ENCODE data around the gene MAT2A. TPM values are rescaled to one million over a fixed set of nuclear protein-coding genes. Genes with fewer than 3 reads are reported as not detected.

The MAT2A gene
- total RNA-seq (2022; extraction: Qiagen RNA extraction): 536 to 569 TPM (median 559 TPM) in 5 replicates

GRCh38 chr2:85538507-85539360 is at the start of gene MAT2A:
TSS of gene MAT2A (plus strand) at chr2:85539168. CDS start at chr2:85539288, 120 bp downstream.

GRCh38 chr2:85561280-85562212 is 22.6 kb downstream of the MAT2A start, which contains the start of gene GGCX:
TSS of gene GGCX (minus strand) at chr2:85561493. CDS start at chr2:85561428, 65 bp downstream.

GRCh38 chr2:85577386-85578242 is 38.6 kb downstream of the MAT2A start, which contains the start of gene VAMP8:
TSS of gene VAMP8 (plus strand) at chr2:85577586. CDS start at chr2:85577647, 61 bp downstream.

GRCh38 chr2:85584354-85584856 is 45.4 kb downstream of the MAT2A start, which contains the start of gene VAMP5:
TSS of gene VAMP5 (plus strand) at chr2:85584431. CDS start at chr2:85584491, 60 bp downstream.

Other genes with a start within 250 kb of the MAT2A start
- gene TGOLN2, start 211.2 kb upstream of the MAT2A start, total RNA-seq (2022; extraction: Qiagen RNA extraction): 84.0 to 106 TPM (median 100 TPM) in 5 replicates
- 51.9 to 58.7 TPM (median 54.9 TPM) in 5 replicates for gene RETSAT, start 184.6 kb upstream of the MAT2A start, total RNA-seq (2022; extraction: Qiagen RNA extraction)
- gene ELMOD3, start 184.4 kb upstream of the MAT2A start, total RNA-seq (2022; extraction: Qiagen RNA extraction): 9.8 to 12.7 TPM (median 11.2 TPM) in 5 replicates
- gene CAPG, start 128.8 kb upstream of the MAT2A start, total RNA-seq (2022; extraction: Qiagen RNA extraction): 90.1 to 120 TPM (median 107 TPM) in 5 replicates
- gene SH2D6, start 120.5 kb upstream of the MAT2A start, total RNA-seq (2022; extraction: Qiagen RNA extraction): 0.56 to 1.8 TPM (median 0.92 TPM) in 5 replicates
- gene GGCX, start 22.3 kb downstream of the MAT2A start, total RNA-seq (2022; extraction: Qiagen RNA extraction): 34.5 to 45.3 TPM (median 44.6 TPM) in 5 replicates
- gene VAMP8, start 38.4 kb downstream of the MAT2A start, total RNA-seq (2022; extraction: Qiagen RNA extraction): 15.7 to 19.5 TPM (median 18.1 TPM) in 5 replicates
- 0.22 TPM in 1 of 5 replicates, not detected in the others for gene VAMP5, start 45.3 kb downstream of the MAT2A start, total RNA-seq (2022; extraction: Qiagen RNA extraction)
- gene RNF181, start 56.6 kb downstream of the MAT2A start, total RNA-seq (2022; extraction: Qiagen RNA extraction): 186 to 196 TPM (median 192 TPM) in 5 replicates
- gene TMEM150A, start 63.5 kb downstream of the MAT2A start, total RNA-seq (2022; extraction: Qiagen RNA extraction): 11.9 to 16.0 TPM (median 15.1 TPM) in 5 replicates
- 21.8 to 28.5 TPM (median 26.7 TPM) in 5 replicates for gene C2orf68, start 72.9 kb downstream of the MAT2A start, total RNA-seq (2022; extraction: Qiagen RNA extraction)
- gene USP39, start 77.0 kb downstream of the MAT2A start, total RNA-seq (2022; extraction: Qiagen RNA extraction): 69.7 to 72.2 TPM (median 70.4 TPM) in 5 replicates
- gene SFTPB, start 129.0 kb downstream of the MAT2A start, total RNA-seq (2022; extraction: Qiagen RNA extraction): 0.05 to 0.53 TPM (median 0.09 TPM) in 5 replicates
- gene GNLY, start 155.2 kb downstream of the MAT2A start, total RNA-seq (2022; extraction: Qiagen RNA extraction): 0.23 to 0.30 TPM in 2 of 5 replicates, not detected in the others
- gene ATOH8, start 214.8 kb downstream of the MAT2A start, total RNA-seq (2022; extraction: Qiagen RNA extraction): 12.7 to 16.8 TPM (median 16.4 TPM) in 5 replicates

Data from A549 treated with Mapracorat at 1 μM for 4 hours (cell line).